Measurements from ENCODE around the gene MAPK4.

DNA sequence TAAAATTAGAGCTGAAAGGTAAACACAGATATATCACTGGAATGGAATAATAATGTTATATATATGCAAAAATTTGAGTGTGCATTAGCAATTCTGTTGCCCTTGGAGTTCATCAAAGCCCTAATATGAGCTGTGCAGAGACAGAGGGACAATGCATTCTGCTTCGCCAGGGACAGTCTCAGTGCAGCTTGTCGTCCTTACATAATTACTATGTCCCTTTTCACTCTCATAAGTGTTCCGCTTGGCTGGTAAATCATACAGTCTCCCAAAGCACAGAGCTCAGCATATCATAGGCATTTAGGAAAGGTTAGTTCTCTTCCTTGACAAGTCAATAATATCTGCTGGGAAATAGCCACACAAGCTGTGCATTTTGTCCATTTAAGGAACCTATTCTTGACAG, 30.7 kb downstream of the MAPK4 start:
- no peak for TF ChIP-seq GATA3 (IDR thresholded peaks at IDR 0.05; ENCODE audit: low read depth, low read length)
- TF ChIP-seq GATA2 (IDR thresholded peaks at IDR 0.05; ENCODE audit: low read depth, low read length), result no peak

All from SH-SY5Y (cell line).